RCC 7860 (cell line): ENCODE data around the gene ACYP1.
A peak's percentile ranks its signal among the peaks of the same experiment; 100 is the strongest.

ENCODE experiments used
- DNase-seq: peaks from one replicate; pipeline ENCODE4 v3.0.0-alpha.2; 2015; ENCODE audit warnings: low spot score
- FAIRE-seq: peaks from 2 replicates; lab custom pipeline; 2012; peaks lifted over from hg19 to GRCh38; lab: Jason Lieb, UNC

Gene ACYP1

DNA sequence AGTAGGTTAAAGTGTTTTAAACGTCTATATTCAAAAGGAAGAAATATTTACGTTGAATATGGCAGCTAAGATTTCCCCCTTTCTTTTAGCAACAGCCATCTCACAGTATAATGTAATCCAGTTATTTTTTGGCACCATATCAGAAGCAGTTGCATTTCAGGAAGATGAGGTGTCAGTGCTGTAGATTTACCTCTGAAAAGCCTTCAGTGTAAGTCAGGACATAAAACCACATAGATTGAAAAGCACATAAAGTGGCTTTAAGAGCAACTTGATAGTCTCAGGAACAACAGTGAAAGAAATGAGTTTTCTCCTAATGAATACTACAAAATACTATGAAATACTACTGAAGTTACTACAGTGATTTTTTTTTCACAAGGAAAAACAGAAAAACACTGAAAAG, 19.5 kb downstream of the ACYP1 start:
- DNase-seq: peak; percentile 48
- FAIRE-seq: peak; percentile 45

DNA sequence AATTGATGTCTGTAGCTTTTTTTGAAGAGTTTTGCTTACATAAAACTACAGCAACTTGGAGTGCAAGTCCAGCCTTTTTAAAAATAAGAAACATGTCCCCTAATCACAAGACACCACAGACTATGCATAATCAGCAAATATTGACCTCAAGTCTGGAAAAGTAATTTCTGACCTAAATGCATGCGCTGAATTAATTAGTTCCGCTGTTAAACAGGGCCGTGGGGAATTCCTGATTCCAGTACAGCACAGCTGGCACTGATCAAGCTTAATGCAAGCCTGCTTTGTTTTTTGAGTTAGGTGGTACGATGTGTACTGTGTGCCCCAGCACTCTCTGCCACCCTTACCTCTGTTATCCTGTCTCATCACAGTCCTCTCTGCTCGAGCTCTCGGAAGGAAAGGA, 21.8 kb downstream of the ACYP1 start:
- DNase-seq: no peak
- FAIRE-seq: no peak

DNA sequence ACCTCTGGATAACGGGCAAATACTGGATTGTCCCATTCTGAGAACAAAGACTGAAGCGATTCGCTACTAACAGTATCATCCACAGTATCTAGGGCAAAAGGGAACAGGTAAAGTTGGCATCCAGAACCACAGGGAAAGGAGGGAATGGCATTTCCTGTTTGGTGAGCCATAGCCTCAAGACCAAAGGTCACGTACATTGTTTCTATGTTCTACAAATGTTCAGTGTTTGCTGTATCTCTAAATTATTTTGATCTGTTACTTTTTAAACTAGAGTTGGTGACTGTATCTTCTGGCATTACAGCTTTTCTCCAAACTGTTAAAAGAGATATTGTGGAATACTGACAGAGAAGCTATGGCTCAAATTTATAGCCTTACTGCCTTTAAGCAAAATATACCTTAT, 22.2 kb downstream of the ACYP1 start:
- peak; percentile 48 for FAIRE-seq

DNA sequence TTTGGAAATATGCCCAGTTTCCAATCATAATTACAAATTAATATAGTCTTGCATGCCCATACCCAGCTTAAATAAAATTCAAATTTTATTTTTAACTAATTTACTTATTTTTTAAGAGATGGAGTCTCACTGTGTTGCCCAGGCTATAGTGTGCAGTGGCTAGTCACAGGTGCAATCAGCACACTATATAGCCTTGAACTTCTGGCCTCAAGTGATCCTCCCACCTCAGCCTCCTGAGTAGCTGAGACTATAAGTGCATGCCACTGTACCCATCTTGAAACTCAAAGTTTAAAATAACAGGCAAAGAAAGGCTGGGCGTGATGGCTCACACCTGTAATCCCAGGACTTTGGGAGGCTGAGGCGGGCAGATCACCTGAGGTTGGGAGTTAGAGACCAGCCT, 22.9 kb downstream of the ACYP1 start:
- no peak for DNase-seq
- FAIRE-seq: no peak

More for the DNA sequence above, 22.2 kb downstream of the ACYP1 start:
- DNase-seq: peak; percentile 53

DNA sequence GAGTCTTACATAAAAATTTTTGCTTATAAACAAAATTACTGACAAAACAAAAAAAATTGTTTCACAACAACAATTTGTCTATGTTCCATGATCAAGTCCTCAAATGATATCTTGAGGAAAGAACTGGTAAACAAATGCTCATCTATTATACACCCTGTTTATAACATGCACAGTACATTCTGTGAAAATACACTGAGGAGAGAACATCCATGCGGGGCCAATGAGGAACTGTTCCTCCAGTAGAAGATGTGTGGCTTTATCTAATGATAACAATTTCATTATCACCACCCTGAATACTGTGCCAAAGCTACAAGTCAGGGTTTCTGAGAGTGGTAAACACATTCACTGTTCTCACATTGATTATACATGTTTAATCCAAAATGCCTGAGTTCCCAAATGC, 23.3 kb downstream of the ACYP1 start:
- FAIRE-seq: no peak

DNA sequence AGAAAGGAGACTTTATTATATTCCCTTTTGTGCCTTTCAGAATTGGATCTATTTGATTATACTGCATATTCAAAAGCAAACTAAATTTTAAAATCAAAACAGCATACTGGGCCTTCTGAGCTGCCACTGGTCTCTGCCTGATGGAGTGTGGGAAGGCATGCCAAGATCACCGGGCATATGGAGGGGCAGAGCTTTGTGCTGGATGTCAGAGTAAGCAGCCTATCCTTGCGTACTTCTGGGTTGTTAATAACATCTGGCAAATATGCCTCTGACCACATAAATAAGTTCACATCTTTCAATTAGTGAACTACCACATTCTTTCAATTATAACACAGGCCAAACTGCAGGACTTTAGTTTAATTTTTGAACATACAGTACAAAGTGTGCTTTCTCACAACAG, 30.9 kb downstream of the ACYP1 start:
- no peak for FAIRE-seq

More for the DNA sequence above, 23.3 kb downstream of the ACYP1 start:
- no peak for DNase-seq

DNA sequence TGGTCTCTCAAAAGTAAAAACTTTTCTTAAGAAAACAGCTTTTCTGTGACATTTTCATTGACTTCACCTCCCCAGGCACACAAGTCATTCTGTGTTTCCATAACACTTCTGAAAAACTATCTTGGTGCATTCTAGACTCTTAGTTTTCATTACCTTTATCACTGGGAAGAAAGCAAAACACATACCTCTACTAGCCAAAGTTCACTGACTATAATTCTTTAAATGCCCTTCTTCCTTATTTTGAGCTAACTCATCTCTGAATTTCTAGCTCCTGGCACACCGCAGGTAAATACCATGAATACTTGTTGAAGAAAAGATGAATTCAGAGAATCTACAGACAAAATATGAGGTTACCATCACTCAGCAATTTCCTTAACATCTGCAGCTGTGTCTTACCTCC, 33.7 kb downstream of the ACYP1 start:
- no peak for DNase-seq
- FAIRE-seq: no peak

More for the DNA sequence above, 30.9 kb downstream of the ACYP1 start:
- no peak for DNase-seq

DNA sequence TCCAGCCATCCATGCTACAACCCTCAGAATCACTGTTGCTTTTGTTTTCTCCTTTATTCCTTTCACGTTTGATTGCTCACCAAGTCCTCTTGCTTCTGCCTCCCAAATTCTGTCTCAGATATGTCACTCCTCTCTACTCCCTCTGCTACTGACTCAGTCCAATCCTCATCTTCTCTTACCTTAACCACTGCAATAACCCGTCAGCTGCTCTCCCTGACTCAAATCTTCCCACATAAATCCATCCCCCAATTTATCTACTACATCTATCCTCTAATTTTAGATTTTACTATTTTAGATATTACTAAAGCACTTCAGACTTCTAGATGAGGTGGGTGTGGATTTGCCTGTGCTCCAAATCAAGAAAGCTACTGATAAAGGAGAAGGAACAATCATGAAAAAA, 37.9 kb downstream of the ACYP1 start:
- DNase-seq (no peak), FAIRE-seq (no peak)

DNA sequence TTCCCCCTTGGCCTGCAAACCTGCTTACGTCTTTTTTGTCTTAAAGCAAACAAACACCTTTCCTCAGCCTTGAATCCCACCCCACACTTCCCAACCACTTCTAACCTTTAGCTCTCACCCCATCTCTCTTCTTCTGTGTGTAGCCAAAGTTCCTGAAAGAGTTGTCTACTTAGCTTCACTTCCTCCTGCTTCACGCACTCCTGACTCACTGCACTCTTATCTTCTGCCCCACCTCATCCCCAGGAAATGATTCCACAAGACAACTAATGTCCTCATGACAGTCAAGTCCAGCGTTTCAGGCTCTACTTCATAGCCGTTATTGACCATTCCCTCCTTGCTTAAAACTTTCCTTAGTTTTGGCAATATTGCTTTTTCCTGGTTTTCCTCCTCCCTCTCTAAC, 38.7 kb downstream of the ACYP1 start:
- DNase-seq (no peak), FAIRE-seq (no peak)

DNA sequence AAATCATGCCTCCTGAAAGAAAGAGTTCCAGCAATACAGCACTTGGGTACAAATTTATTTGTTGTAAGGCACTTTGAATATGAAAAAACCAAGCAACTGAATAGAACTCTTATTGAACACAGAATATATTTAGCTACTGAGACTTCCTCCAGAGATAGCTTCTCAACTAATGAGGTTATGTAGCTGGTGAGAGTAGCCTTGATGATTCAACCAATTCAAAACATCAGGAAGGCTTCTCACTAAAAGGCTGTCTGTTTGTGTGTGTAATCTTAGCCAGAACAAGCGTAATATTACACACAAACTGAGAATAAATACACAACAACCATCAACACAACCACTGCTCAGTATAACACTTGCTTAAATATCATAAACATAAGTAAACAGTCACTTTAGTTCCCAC, 40.7 kb downstream of the ACYP1 start:
- no peak for DNase-seq
- no peak for FAIRE-seq

DNA sequence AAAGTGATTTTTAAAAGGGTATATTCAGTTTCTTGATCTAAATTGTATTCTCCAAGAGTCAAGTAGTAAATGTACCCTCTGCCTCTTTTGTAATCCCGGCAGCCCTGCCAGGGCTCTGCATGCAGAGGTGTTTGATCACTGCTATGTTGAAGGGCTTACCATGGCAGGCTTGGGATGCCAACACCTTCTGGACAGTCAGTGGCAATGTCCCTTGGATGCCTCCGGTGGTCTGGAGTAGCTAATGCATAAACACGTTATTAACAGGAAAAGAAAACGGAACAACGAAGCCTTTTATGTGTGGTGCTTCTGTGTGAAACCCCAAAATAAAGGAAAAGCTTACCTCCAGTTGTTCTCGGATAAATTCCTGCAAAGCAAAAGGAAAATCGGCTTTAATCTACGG, 41.2 kb downstream of the ACYP1 start:
- DNase-seq (no peak), FAIRE-seq (no peak)

DNA sequence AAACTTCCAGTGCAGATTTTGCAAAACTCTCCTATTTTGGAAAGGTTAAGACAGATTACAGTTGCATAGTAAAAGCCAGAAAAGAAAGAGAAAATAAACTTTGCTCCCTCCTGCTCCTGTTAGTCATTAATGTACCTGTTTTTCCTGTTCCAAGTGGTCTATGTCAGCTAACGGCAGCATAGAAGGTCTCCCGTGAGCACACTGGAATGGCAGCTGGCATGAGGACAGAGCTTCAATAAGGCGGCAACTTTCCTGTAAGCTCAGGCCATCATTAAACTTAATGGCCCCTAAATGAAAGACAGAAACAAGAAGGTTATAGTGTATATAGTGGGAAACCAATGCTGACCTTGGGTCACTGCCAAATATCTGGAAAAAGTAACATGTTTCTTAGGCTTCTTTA, 45.1 kb downstream of the ACYP1 start:
- DNase-seq (no peak), FAIRE-seq (no peak)

DNA sequence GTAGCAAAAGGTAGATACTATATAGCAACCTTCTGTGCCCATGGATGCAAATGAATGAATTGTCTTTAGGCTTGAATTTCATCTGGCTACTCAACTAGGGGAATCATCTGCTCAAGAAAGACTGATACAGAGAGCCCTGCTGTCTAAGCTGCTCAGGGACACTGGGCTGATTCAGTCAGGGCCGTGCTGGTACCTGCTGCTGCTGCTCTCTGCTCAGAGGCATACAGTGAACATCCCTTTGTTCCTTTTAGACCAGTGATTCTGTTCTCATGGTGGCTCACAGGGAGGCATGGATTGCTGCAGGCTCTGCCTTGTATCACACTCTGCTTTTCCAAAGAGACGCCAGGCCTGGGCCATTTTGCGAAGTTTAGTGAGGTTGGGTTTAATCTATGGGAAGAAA, 47.0 kb downstream of the ACYP1 start:
- no peak for FAIRE-seq
- no peak for DNase-seq

DNA sequence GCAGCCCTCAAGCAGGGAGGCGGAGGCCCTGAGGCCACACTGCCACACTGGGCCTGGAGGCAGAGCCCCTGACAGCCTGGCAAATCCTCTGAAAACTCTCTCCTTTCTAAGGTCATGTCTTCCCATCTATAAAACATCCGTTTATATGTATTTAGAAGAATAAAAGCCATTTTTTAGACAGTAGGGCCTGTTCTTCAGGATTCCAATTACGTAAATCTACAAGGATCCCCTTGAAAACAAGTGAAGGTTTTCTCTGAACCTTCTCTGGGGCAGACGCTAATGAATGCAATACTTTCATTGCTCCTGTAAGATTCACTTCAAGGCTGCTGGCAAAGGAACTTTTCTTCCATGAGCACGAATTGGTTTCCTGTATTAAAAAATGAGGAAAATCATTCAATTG, 48.3 kb downstream of the ACYP1 start:
- no peak for FAIRE-seq
- DNase-seq: no peak

DNA sequence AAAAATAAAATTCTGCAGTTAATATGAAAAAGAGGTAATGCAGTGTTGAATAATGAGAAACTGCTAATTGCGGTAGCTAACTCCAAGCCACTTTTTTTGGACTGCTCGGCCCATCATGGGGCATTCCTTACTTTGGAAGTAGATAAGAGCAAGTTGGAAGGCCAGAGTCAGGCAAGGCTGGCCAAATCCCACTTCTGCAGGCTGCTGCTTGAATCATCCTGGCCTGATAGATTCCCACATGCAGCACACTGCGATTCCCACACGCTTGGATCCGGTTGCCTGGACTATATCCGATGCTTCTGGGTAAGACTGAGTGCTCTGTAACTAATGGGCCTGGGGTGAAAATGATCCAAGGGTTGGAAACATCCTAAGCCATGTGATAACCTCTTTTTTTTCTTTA, 50.5 kb downstream of the ACYP1 start:
- DNase-seq (no peak), FAIRE-seq (no peak)

DNA sequence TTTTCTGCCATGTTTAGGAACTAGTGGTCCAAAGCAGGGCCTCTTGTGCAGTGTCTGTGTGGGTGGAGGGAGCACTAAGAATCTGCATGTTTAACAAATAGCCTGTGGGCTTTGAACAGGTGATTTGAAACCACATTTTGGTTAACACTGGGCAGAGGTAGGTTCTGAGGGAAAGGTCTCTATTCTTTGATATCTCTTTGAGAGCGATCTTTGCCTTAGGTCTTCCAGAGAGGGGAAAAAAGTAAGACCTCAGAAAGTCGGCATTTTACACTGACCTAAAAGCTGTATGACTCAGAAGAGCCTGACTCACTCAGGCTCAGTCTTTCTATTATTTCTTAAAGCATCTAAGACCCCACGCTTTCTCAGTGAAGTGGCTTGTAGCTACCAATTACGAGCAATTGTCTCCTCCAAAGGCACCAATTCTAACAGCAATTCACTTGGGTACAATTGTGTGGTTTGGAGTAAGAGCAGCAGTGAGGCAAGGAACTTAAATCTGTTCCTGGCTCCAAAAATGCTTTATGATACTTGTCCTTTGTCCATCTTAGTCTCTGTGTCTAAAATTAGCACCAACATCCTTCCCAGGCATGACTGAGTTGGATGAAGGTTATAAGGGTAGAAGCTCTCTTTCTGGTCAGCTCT, 52.3 kb downstream of the ACYP1 start:
- peak; percentile 7 for DNase-seq
- FAIRE-seq: no peak

DNA sequence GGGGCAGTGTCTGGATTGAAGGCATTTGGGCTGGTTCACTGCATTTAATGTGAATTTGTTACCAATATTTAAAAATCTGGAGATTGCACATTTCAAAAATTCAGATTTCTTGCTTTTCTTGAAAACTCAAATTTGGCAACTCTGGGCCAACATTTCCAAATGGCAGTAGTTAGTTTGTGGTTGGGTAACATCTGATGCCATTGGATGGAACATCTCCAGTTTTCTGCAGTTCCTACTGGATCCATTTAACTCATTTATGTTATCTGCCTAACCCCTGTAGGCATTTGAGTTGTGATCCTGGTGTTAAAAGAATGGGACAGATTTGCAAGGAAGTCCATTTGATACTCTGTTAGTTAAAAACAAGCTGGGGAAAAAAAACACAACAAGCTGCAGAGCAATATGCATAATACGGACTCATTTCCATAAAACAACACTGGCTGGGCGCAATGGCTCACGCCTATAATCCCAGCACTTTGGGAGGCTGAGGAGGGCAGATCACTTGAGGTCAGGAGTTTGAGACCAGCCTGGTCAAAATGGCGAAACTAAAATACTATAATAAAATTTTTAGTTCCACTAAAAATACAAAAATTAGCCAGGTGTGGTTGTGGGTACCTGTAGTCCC, 53.2 kb downstream of the ACYP1 start:
- DNase-seq (no peak), FAIRE-seq (no peak)

DNA sequence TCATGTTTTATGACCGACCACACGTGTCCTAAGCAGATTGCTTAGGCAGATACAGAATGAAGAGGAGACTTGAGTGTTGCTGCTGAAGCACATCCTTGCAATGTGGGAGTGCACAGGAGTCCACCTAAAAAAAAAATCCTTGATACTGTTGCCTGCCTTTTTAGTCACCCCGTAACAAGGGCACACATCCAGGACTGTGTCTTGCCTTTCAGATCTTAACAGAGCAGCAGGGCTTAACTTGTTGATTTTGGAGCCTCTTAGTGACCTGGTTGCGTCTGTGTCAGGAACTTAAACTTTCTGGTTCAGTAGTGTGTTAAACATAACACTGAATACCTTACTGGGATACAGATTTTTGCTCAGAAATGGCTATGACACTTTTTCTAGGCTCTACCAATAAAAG, 54.6 kb downstream of the ACYP1 start:
- FAIRE-seq: no peak
- DNase-seq: no peak

DNA sequence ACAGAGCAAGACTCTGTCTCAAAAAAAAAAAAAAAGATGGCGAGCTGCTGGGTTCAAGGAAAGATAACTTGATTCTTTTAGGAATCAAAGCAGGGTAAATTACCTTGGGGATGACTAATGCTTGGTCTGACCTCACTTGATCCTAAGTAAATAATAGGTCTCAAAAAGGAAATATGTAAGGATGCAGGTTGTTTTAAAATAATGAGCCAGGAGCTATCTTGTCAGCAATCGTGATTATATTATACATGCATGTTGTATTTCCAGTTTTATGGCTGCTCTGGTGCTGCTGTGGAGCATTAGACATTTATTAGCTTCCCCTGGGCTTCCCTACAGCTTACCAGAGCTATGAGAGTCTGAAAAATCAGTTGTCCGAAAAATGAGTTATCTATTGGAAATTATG, 58.5 kb downstream of the ACYP1 start:
- FAIRE-seq: no peak
- DNase-seq: no peak

DNA sequence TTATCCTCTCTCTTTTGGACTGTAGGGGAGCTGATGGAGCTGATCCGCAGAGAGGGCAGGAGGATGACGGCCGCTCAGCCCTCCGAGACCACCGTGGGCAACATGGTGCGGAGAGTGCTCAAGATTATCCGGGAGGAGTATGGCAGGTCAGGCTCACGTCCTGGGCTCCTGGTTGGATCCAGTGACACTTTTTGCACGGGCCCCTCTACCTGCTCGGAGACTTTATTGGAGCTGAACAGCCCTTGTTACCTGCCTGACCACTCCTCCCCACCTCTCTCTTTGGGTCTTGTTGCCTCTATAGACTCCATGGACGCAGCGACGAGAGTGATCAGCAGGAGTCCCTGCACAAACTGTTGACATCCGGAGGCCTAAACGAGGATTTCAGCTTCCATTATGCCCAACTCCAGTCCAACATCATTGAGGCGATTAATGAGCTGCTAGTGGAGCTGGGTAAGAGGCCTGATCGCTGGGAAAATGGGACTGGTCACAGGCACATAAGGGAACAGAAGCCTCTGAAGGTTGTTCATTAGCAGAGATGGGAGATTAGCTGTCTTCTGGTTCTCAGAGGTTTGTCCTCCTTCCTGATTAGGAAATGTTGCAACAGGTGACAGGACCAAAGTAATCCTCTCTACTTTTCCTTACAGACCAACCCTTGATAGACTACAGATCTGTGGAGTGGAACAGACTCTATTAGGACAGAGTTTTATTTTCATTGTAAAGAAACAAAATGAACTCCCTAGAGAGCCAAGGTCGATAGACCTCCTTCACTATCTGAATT, 60.4 kb downstream of the ACYP1 start:
- DNase-seq: no peak
- no peak for FAIRE-seq
